Keratinocyte (primary cell): ENCODE results near the gene MUC3A.

Experiments
- CTCF ChIP-seq, 3 experiments: IDR thresholded peaks in 1 of 3; conservative IDR thresholded peaks in 1 of 3; optimal IDR thresholded peaks in 1 of 3; 2 replicates in 2 of 3; 3 replicates in 1 of 3; pipeline versions ENCODE3 to v1.5.1; 2011; ENCODE audit warnings: low read length in 3 of 3, mild to moderate bottlenecking in 3 of 3, moderate library complexity in 2 of 3, control low read depth in 1 of 3, inconsistent platforms in 1 of 3; ENCODE audit not compliant: insufficient read depth in 2 of 3; ENCODE audit errors: extremely low read depth in 1 of 3
- EZH2 ChIP-seq: IDR thresholded peaks from one replicate; pipeline ENCODE4 v1.6.1; 2012; ENCODE audit warnings: inconsistent platforms, mild to moderate bottlenecking, low read length, moderate library complexity

DNA sequence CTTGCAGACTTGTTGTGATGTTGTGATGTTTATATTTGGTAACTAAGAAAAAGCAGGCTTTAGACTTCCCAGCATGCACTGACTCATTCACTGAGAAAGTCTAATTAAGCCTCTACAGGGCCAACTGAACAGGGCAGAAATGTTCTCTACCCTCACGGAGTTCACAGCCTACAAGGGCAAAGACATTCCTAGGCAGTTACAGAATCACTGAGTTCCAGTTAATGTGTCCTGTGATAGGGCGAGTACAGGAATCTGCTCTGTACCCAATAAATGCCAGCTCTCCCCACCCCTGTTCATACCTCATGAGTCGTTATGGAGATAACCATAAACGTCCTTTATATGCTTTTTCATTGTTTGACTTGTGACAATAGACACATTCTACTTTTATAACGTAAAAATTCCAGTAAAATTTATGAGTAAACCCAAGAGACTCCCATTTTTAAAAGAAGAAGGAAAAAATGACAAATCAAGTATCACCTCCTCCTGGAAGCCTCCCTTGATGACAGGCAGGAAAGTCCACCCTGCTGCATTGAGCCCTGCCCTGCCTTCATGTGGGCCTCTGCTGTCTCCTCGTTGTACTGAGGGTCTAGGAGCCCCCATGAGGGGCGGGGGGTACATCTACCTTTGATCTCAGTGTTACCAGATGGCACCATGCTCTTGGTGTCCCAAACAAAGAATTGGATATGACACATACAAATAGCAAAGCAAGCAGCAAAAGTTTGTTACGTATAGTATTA is 34.3 kb downstream of the MUC3A start:
- TF ChIP-seq CTCF (optimal IDR thresholded peaks at IDR 0.05 in 1 of 3, IDR thresholded peaks at IDR 0.05 in 1 of 3, conservative IDR thresholded peaks at IDR 0.05 in 1 of 3; ENCODE audit: extremely low read depth in 1 of 3, insufficient read depth in 2 of 3, low read length in 3 of 3): no peak
- no peak for TF ChIP-seq EZH2
